Ramos (cell line): ENCODE data around the gene CEP85L.

Source experiments
- in situ Hi-C: fragments of 300-500 bp; cut with MboI; formaldehyde crosslinking; loops from one replicate; pipeline ENCODE4 v1.14.3; 2022; ENCODE audit warnings: low sequenced_read_pairs; ENCODE audit not compliant: unreplicated experiment

CEP85L gene

GRCh38 chr6:118630923-118631322 lies 20.5 kb downstream of the CEP85L start:
- in situ Hi-C loops = no loop called here

DNA sequence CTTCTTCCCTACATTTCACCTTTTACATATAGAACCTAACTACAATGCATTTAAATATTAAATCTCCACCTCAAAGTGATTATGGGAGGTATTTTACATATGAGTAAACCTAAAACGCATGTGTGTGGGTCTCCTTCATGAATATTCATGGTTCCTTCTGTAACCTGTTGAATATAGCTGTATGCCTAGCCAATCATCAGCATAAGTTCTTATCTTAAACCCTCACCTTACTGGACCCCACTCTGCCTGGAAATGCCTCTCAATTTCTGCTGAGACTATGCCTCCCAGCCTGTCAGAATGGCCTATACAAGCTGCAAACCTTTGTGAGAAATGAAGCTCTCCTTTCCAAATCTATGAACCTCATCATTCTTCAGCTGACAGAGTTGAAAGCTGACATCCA lies 21.3 kb downstream of the CEP85L start:
- in situ Hi-C loops = no loop called here

GRCh38 chr6:118627724-118628123 lies 23.7 kb downstream of the CEP85L start:
- in situ Hi-C loops = no loop called here

- in situ Hi-C loops = no loop called here
These were observed 25.6 kb downstream of the CEP85L start for GRCh38 chr6:118625833-118626232.

DNA sequence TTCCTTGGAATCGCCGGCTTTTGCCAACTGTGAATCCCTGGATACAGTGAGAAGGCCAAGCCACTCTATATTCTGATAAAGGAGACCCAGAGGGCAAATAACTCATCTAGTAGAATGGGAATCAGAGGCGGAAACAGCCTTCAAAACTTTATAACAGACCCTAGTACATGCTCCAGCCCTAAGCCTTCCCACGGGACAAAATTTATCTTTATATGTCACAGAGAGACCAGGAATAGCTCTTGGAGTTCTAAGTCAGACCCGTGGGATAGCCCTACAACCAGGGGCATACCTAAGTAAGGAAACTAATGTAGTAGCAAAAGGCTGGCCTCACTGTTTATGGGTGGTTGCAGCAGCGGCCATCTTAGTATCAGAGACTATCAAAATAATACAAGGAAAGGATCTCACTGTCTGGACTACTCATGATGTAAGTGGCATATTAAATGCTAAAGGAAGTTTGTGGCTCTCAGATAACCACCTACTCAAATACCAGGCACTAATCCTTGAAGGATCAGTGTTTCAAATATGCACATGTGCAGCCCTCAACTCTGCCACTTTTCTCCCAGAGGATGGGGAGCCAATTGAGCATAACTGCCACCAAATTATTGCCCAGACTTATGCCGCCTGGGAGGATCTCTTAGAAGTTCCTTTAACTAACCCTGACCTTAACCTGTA lies 29.5 kb downstream of the CEP85L start:
- in situ Hi-C loops = no loop called here

- in situ Hi-C loops = no loop called here
These were observed 31.2 kb downstream of the CEP85L start for GRCh38 chr6:118620202-118620601.

DNA sequence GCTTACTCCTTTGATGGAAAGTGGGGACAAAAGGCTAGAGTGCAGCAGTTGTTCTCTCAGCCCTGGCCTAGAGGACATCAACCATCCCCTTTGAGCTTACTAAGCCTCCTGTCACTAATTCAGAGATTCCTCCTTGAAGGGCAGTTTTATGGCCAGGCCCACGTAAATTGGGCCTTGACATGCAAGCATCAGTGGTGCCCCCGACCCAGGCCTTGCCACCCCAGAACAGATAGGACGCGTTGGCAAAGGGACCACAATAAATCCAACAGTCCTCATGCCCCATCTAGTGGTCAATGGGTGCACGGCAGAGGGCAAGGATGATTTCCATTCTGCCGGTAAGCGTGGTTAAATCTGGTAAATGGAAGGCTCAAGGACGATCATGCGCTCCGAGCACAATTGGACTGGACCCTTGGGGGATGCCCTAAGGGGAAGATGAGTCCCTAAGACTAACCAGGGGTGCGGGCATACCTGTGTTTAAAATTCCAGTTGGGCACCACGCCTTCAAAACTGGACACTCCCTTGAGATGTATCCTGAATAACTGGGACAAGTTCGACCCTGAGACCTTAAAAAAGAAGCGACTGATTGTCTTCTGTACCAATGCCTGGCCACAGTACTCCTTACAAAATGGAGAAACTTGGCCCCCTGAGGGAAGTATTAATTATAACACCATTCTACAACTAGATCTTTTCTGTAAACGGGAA lies 32.6 kb downstream of the CEP85L start:
- in situ Hi-C loops = no loop called here

GRCh38 chr6:118617417-118617816 lies 34.0 kb downstream of the CEP85L start:
- in situ Hi-C loops = no loop called here

DNA sequence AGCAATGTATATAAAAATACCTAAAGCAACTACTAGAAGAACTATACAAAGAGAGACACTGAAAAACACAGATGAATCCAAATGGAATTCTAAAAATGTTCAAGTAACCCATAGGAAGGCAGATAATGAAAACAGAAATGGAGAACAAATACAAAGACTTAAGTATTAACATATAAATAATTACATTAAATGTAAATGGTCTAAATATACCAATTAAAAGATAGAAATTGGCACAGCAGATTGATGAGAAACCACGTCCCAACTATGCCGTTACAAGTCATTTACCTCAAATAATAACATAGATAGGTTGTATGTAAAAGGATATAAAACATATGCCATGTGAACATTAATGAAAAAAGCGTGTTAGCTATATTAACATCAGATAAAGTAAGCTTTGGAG lies 40.1 kb downstream of the CEP85L start:
- in situ Hi-C loops = no loop called here

- in situ Hi-C loops = no loop called here
These were observed 44.5 kb downstream of the CEP85L start for GRCh38 chr6:118606858-118607257.

DNA sequence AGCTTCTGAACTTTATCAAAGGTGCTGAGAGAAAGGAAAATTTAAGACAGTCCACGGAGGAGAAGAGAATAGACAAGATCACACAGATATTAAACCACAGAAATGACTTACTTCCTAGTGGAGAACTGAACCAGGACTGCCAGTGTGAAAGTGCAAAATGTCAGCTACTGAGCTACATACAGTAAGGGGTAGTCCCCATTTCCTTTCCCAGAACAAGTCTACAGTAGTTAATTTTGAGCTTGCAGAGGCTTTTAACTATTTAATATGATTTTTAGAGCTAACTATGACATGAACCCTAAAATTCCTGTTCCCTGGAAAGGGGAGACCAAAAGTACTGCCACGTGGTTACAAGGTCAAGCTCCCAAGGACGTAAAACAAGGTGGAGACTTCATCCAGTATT lies 45.1 kb downstream of the CEP85L start:
- in situ Hi-C loops = no loop called here

- in situ Hi-C loops = no loop called here
These were observed 48.0 kb downstream of the CEP85L start for GRCh38 chr6:118603372-118603771.

DNA sequence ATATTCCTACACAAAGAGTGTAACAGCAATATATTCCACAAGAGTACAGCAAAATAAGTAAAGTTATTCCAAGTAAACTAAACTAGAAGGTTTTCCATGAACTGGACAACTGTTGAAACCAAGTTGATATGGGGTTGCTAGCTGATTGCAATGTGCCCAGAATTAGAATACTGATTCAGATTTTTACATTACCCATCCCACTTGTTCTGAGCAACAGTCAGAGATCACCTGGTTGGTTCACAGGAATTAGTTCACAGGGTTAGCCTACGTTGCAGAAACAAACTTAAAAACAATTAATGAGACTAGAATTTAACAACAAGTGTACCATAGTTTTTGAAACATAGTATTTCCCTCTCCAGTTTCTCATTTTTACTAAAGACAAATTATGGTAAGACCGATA lies 49.1 kb downstream of the CEP85L start:
- in situ Hi-C loops = no loop called here

- in situ Hi-C loops = no loop called here
These were observed 53.1 kb downstream of the CEP85L start for GRCh38 chr6:118598324-118598723.

DNA sequence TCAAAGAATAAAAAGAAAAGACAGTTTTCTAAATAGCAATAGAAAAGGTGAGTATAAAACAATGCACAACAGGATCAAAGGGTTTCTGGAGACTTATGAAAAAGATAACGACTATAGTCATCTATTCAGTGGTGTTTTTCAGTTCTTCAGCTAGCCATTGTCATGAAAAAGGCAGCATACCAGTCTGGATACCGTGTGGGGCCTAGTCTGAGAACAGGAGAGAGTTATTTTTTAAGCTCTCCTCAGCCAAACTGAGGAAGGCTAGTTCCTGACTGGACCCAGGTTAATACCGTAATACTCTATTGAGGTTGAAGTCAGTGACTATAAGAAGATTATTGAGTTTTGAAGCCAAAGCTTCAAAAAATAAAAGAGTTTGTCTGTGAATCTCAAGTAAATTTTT lies 53.8 kb downstream of the CEP85L start:
- in situ Hi-C loops = no loop called here

- in situ Hi-C loops = no loop called here
These were observed 54.5 kb downstream of the CEP85L start for GRCh38 chr6:118596774-118597320.

DNA sequence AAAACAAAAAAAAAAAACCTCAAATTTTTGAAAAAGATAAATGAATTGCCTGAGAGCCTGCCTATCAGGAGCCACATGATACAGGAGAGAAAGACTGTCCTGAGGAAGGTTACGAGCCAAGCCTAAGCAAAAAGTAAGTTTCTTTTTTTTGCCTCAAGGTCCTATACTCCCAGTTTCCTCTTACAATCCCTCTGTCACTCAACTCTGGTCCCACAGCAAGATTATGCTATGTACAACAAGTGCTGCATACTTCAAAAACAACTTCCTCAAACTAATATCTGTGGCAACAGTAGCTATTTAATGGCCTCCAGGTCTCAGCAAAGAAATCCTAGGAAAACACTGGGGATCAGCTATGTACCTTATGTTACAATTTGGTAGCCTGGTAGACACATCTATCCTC lies 56.5 kb downstream of the CEP85L start:
- in situ Hi-C loops = no loop called here

DNA sequence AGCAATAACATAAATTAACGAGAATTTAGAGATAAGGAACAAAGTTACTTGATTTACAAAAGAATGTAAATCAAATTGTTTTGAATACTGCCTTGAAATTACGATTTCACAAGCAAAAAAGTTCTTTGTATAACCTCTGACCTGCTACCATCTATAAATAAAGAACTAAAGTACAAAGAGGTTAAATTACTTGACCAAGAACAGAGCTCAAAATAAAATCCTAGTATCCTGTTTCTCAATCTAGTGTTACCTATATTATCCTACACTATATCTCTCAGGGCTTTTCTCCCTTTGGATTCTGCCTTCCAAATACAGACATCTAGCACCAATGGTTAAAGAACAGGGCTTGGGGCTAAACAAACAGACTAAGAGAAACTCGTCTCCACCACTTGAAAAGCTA lies 59.5 kb downstream of the CEP85L start:
- in situ Hi-C loops = no loop called here

DNA sequence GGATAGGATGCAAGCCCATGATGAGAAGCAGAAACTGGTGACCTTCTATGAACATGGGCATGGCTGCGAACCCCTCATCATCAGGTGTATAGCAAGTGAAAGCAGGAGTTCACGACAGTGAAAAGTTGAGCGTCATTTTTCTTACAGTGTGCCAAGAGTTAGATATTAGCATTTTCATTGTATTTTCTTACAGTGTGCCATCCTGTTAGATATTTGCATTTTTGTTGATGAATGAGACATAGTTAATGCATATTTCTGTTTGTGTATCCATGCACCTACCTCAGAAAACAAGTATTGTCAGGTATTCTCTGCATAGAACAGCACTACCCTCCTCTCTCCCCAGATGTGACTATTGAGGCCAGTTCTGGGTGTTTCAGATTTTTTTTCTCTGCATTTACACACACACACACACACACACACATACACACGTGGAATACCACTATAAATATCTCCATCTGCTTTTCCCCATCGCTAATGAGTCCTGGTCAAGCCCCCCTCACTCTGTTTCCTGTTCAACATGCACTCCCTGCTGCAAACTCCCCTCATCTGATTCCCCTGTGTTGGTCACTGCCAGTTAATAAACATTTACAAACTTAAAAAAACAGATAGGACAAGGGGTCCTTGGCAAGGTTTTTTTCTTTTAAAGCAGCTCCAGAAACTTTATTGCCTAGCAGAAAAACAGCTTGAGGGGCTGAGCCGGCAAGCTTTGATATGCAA lies 61.6 kb downstream of the CEP85L start:
- in situ Hi-C loops = no loop called here

- in situ Hi-C loops = no loop called here
These were observed 62.2 kb downstream of the CEP85L start for GRCh38 chr6:118589186-118589585.

DNA sequence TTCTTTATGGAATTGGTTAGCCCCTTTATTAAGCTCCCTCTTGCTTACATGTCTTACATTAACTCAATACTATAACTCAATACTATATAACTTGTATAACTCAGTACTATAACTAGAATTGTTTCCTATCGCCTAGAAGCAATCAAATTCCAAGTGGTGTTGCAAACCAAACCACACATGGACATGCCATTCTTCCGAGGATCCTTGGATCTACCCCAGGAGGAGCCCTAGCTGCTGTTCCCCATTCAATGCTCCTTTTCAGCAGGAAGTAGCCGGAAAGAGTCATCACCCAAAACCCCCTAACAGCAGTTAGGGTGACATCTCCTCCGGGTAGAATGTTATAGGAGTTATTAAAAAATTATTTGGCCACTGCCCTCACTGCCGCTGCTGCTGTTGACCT lies 62.8 kb downstream of the CEP85L start:
- in situ Hi-C loops = no loop called here
